K562 (cell line): ENCODE results near the gene CSE1L. TPM values are rescaled to one million over a fixed set of nuclear protein-coding genes. Genes with fewer than 3 reads are reported as not detected.

Experiments
- ATAC-seq: fragments of 200-7000 bp; cut with Tn5 transposase; 3 replicates; pipeline ENCODE4 v1.9.1; 2020; ENCODE audit warnings: moderate library complexity
- BruUV-seq: library from RNA; stranded (reverse); fragments of 400-500 nt; replicated peaks from 2 replicates; lab custom pipeline; 2021; lab: Mats Ljungman, UMichigan
- CTCF ChIA-PET: fragments of 300-600 bp; formaldehyde crosslinking; extraction: SDS; loops from one replicate; lab custom pipeline; 2021; ENCODE audit warnings: low intra/inter-chr PET ratio; lab: Yijun Ruan, JAX
- POLR2A ChIA-PET: fragments of 300-600, 350-650 bp; sonication (Branson Sonifier 250); formaldehyde crosslinking; extraction: SDS; loops from one replicate; lab custom pipeline; 2021; ENCODE audit warnings: antibody characterized with exemption, inconsistent platforms; lab: Yijun Ruan, JAX
- DNase-seq, 4 experiments: peaks; one replicate each; pipeline versions ENCODE4 v3.0.0 to v3.0.0-alpha.2; 2011 to 2018; ENCODE audit warnings: low spot score in 3 of 4, mixed read lengths in 3 of 4; ENCODE audit errors: extremely low read depth in 1 of 4
- FAIRE-seq: peaks from 2 replicates; lab custom pipeline; 2011; peaks lifted over from hg19 to GRCh38; lab: Jason Lieb, UNC
- H2AFZ ChIP-seq: 2 replicates; pipeline ENCODE4 v1.6.0; 2011; ENCODE audit warnings: low read depth, low read length, control low read depth, inconsistent platforms
- H3K27ac ChIP-seq: fragments of 200-600 bp; 3 replicates; pipeline ENCODE4 v1.8.0; 2011; ENCODE audit warnings: low read depth, mild to moderate bottlenecking, control low read depth, inconsistent platforms, low read length, moderate library complexity, mixed read lengths; ENCODE audit errors: extremely low read depth
- H3K27me3 ChIP-seq, 2 experiments: fragments of 300-600 bp in 1 of 2; 2 replicates in 1 of 2; 3 replicates in 1 of 2; pipeline versions ENCODE4 v1.6.0 to v1.8.0; 2011; ENCODE audit warnings: inconsistent platforms in 2 of 2, low read length in 2 of 2, mild to moderate bottlenecking in 1 of 2, mixed read lengths in 1 of 2, moderate library complexity in 1 of 2; ENCODE audit not compliant: control insufficient read depth in 2 of 2, insufficient read depth in 2 of 2
- H3K36me3 ChIP-seq: fragments of 300-600 bp; 3 replicates; pipeline ENCODE4 v1.8.0; 2011; ENCODE audit warnings: mild to moderate bottlenecking, low read length, inconsistent platforms; ENCODE audit not compliant: control insufficient read depth, insufficient read depth
- H3K4me1 ChIP-seq, 2 experiments: fragments of 200-600 bp in 1 of 2; replicated peaks in 1 of 2; 2 replicates in 1 of 2; 3 replicates in 1 of 2; pipeline versions ENCODE4 v1.5.1 to v1.8.0; 2011; ENCODE audit warnings: inconsistent platforms in 2 of 2, low read length in 2 of 2, mild to moderate bottlenecking in 1 of 2, mixed read lengths in 1 of 2, moderate library complexity in 1 of 2; ENCODE audit not compliant: control insufficient read depth in 2 of 2, insufficient read depth in 2 of 2
- H3K4me2 ChIP-seq: 2 replicates; pipeline ENCODE4 v1.6.1; 2011; ENCODE audit warnings: low read length, control low read depth, inconsistent platforms, mixed read lengths; ENCODE audit not compliant: insufficient read depth
- H3K4me3 ChIP-seq: fragments of 200-600 bp; sonication (generic), shearing (Covaris generic); 2 replicates; pipeline ENCODE4 v1.5.1; 2016; ENCODE audit warnings: control low read depth, inconsistent platforms
- H3K79me2 ChIP-seq: fragments of 200-600 bp; 3 replicates; pipeline ENCODE4 v1.8.0; 2011; ENCODE audit warnings: low read length, inconsistent platforms; ENCODE audit not compliant: control insufficient read depth, insufficient read depth
- H3K9ac ChIP-seq, 2 experiments: 2 replicates each; pipeline versions ENCODE4 v1.6.0 to v1.6.1; 2011; ENCODE audit warnings: low read depth in 2 of 2, low read length in 2 of 2, control low read depth in 1 of 2, inconsistent platforms in 1 of 2, mild to moderate bottlenecking in 1 of 2, mixed read lengths in 1 of 2; ENCODE audit not compliant: insufficient read depth in 1 of 2
- H3K9me1 ChIP-seq: one replicate; pipeline ENCODE4 v1.6.0; 2011; ENCODE audit warnings: inconsistent platforms, mild to moderate bottlenecking, low read length, moderate library complexity; ENCODE audit not compliant: control insufficient read depth, insufficient read depth
- H3K9me3 ChIP-seq: replicated peaks from 2 replicates; pipeline ENCODE4 v1.5.1; 2011; ENCODE audit warnings: low read depth, low read length, inconsistent platforms; ENCODE audit not compliant: control insufficient read depth, insufficient read depth
- H4K20me1 ChIP-seq: replicated peaks from 2 replicates; pipeline ENCODE4 v1.6.1; 2011; ENCODE audit warnings: low read length, inconsistent platforms, mixed read lengths; ENCODE audit not compliant: control insufficient read depth, insufficient read depth
- BRD4 ChIP-seq: fragments of 200-600 bp; sonication (generic); IDR thresholded peaks from 2 replicates; pipeline ENCODE4 v1.6.1; 2017; ENCODE audit warnings: inconsistent platforms
- DDX20 ChIP-seq: fragments of 450-650 bp; IDR thresholded peaks from 2 replicates; pipeline ENCODE4 v1.6.1; 2016; ENCODE audit warnings: missing genetic modification characterization, low read depth, mild to moderate bottlenecking, missing compliant biosample characterization, moderate library complexity
- FOXK2 ChIP-seq, 2 experiments: fragments of 450-650 bp; IDR thresholded peaks in 1 of 2; conservative IDR thresholded peaks in 1 of 2; 2 replicates each; pipeline ENCODE4 v1.6.1; 2016; ENCODE audit warnings: low read depth in 2 of 2, mild to moderate bottlenecking in 1 of 2
- HNRNPL ChIP-seq: fragments of 200-400 bp; formaldehyde crosslinking; IDR thresholded peaks from 2 replicates; pipeline ENCODE4 v1.6.1; 2017; ENCODE audit warnings: low read depth, mild to moderate bottlenecking, low read length
- ILK ChIP-seq: fragments of 450-650 bp; IDR thresholded peaks from 2 replicates; pipeline ENCODE4 v1.6.1; 2016; ENCODE audit warnings: missing genetic modification characterization, low read depth, mild to moderate bottlenecking, missing compliant biosample characterization, moderate library complexity, borderline replicate concordance
- NFXL1 ChIP-seq: fragments of 450-650 bp; formaldehyde crosslinking; IDR thresholded peaks from 2 replicates; pipeline ENCODE4 v1.4.0; 2021; ENCODE audit warnings: mild to moderate bottlenecking
- PYGO2 ChIP-seq: fragments of 450-650 bp; IDR thresholded peaks from 2 replicates; pipeline ENCODE4 v1.6.1; 2016; ENCODE audit warnings: mild to moderate bottlenecking, missing genetic modification characterization, moderate library complexity, missing compliant biosample characterization
- TEAD2 ChIP-seq: fragments of 450-650 bp; IDR thresholded peaks from 2 replicates; pipeline ENCODE4 v1.6.1; 2016; ENCODE audit warnings: missing genetic modification characterization, control low read depth, missing compliant biosample characterization
- WGBS: fragments of 100-300 bp; shearing (Covaris generic); methylation state at CpG from one replicate; pipeline ENCODE4 v1.1.6; 2016; ENCODE audit warnings: low coverage, mixed read lengths; ENCODE audit not compliant: insufficient coverage; ENCODE audit errors: missing lambda C conversion rate; 5-methylcytosine and 5-hydroxymethylcytosine counted together
- in situ Hi-C: fragments of 300-500 bp; cut with MboI; formaldehyde crosslinking; loops from 4 replicates; pipeline ENCODE4 v1.15.0; 2018; ENCODE audit warnings: inconsistent platforms, mixed read lengths
- intact Hi-C: fragments of 100-400 bp; cut with micrococcal nuclease; formaldehyde crosslinking; loops from 2 replicates; pipeline ENCODE4 v1.14.2; 2022
- polyA plus RNA-seq, 8 experiments: library from polyadenylated mRNA; depleted of rRNA in 4 of 8; stranded (reverse) in 5 of 8; unstranded in 3 of 8; fragments of >200 nt; fragmentation: Nextera tagmentation in 2 of 8; fragmentation: Illumina TruSeq in 1 of 8; extraction: Ambion mirVana in 2 of 8; extraction: Trizol in 1 of 8; gene quantifications; 2 replicates each; pipeline versions ENCODE4 v1.2.1 to v1.2.3, GENCODE V29; 2011 to 2014; ENCODE audit warnings: inconsistent platforms in 1 of 8, missing spikeins in 1 of 8
- total RNA-seq, 7 experiments: library from RNA; depleted of rRNA in 6 of 7; stranded (reverse); fragments of >200 nt in 6 of 7; fragmentation: Illumina TruSeq in 2 of 7; extraction: Trizol in 2 of 7; gene quantifications; 2 replicates each; pipeline versions ENCODE4 v1.2.1 to v1.2.3, GENCODE V29; 2011 to 2021; ENCODE audit warnings: low replicate concordance in 1 of 7
- TF ChIP-seq, protein P1 (sequence below): fragments of 250-450 bp; sonication (Bioruptor Pico); IDR thresholded peaks from 2 replicates; pipeline ENCODE4 v1.5.0; 2021
- TF ChIP-seq, protein P2 (sequence below): fragments of 250-450 bp; sonication (Bioruptor Pico); IDR thresholded peaks from 2 replicates; pipeline ENCODE4 v1.4.0; 2020; ENCODE audit warnings: mild to moderate bottlenecking, moderate library complexity
- TF ChIP-seq, protein P3 (sequence below), 2 experiments: fragments of 200-800 bp in 1 of 2; sonication (Bioruptor generic) in 1 of 2; sonication (generic) in 1 of 2; formaldehyde crosslinking in 1 of 2; IDR thresholded peaks in 1 of 2; conservative IDR thresholded peaks in 1 of 2; 2 replicates each; pipeline versions ENCODE4 v1.5.0 to v1.6.1; 2016 to 2020; ENCODE audit warnings: missing compliant biosample characterization in 1 of 2, missing genetic modification characterization in 1 of 2, missing genetic modification reagents in 1 of 2

CSE1L gene
- total and polyA plus RNA-seq, 9 of the 15 experiments (the other 6 are each of a cell fraction or from before 2014, with no cell fraction given) = 138 to 280 (median 209) TPM

DNA sequence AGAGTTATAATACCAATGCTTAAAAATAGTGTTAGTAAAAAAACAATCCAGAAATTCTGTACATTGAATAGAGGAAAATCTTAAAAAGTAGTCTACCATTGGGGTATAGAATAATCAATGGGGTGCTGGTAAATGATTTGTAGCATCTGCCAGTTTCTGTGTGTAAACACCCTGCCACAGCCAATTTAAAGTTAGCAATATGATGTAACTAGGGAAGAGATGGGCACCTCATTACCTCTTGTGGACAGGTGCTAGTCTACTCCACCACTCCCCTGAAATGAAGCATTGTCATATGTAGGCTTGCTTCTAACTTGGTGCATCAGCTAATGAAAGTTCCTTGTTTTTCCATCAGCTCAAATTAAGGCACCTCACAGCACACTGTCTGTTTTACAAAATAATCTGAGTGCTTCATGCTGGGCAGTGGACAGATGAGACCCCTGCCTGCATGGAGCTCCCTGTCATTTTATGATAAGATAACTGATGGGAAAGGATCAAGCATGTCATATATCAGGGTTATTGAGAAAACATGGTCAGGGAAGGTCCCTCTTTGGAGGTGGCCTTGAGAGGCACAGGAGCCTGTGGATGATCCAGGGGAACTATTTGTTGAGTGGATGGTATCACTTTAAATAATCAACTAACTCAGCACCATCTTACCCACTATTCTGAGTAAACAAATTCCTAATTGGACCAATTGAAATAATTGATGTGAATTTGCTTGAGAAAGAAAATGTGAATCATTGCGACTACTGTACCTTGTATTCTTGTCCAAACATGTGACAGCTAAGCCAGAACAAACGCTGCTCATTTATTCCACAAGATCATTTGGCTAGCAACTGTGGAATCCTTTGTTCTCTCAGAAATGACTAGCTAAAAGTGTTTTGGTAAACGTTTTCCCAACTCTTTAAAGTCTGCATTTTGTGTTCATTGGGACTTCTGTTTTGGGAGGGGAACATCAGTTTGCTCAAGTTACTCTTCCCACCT, 45.9 kb upstream of the CSE1L start:
- Histone ChIP-seq H3K27me3 (no peaks in the 10 kb centered on the region), H3K36me3 (peaks cover 51% of the 10 kb centered on the region; the same call in 2 of the 3 replicates), H3K4me2 (no peak overlapping the region), H3K9me1 (no peaks in the 10 kb centered on the region), H2AFZ (no peak overlapping the region), H3K79me2 (no peaks in the 10 kb centered on the region), H3K27ac (no peak overlapping the region), H3K9ac (no peak overlapping the region)
- ATAC-seq = no peak
- BruUV-seq = no TSS peak
- CTCF ChIA-PET = no interaction called here
- TF ChIP-seq HNRNPL (no peak), FOXK2 (conservative IDR thresholded peaks at IDR 0.05 in 1 of 2, IDR thresholded peaks at IDR 0.05 in 1 of 2; ENCODE audit: low read depth in 2 of 2) (no peak), BRD4 (no peak), NFXL1 (no peak), DDX20 (no peak), ILK (tag) (no peak), PYGO2 (tag) (no peak), TEAD2 (no peak)
- TF ChIP-seq, protein P1, sequence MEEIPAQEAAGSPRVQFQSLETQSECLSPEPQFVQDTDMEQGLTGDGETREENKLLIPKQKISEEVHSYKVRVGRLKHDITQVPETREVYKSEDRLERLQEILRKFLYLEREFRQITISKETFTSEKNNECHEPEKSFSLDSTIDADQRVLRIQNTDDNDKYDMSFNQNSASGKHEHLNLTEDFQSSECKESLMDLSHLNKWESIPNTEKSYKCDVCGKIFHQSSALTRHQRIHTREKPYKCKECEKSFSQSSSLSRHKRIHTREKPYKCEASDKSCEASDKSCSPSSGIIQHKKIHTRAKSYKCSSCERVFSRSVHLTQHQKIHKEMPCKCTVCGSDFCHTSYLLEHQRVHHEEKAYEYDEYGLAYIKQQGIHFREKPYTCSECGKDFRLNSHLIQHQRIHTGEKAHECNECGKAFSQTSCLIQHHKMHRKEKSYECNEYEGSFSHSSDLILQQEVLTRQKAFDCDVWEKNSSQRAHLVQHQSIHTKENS (CRISPR knock-in tag) = no peak
- TF ChIP-seq, protein P2, sequence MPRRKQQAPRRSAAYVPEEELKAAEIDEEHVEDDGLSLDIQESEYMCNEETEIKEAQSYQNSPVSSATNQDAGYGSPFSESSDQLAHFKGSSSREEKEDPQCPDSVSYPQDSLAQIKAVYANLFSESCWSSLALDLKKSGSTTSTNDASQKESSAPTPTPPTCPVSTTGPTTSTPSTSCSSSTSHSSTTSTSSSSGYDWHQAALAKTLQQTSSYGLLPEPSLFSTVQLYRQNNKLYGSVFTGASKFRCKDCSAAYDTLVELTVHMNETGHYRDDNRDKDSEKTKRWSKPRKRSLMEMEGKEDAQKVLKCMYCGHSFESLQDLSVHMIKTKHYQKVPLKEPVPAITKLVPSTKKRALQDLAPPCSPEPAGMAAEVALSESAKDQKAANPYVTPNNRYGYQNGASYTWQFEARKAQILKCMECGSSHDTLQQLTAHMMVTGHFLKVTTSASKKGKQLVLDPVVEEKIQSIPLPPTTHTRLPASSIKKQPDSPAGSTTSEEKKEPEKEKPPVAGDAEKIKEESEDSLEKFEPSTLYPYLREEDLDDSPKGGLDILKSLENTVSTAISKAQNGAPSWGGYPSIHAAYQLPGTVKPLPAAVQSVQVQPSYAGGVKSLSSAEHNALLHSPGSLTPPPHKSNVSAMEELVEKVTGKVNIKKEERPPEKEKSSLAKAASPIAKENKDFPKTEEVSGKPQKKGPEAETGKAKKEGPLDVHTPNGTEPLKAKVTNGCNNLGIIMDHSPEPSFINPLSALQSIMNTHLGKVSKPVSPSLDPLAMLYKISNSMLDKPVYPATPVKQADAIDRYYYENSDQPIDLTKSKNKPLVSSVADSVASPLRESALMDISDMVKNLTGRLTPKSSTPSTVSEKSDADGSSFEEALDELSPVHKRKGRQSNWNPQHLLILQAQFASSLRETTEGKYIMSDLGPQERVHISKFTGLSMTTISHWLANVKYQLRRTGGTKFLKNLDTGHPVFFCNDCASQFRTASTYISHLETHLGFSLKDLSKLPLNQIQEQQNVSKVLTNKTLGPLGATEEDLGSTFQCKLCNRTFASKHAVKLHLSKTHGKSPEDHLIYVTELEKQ (CRISPR knock-in tag) = no peak
- TF ChIP-seq, protein P3, sequence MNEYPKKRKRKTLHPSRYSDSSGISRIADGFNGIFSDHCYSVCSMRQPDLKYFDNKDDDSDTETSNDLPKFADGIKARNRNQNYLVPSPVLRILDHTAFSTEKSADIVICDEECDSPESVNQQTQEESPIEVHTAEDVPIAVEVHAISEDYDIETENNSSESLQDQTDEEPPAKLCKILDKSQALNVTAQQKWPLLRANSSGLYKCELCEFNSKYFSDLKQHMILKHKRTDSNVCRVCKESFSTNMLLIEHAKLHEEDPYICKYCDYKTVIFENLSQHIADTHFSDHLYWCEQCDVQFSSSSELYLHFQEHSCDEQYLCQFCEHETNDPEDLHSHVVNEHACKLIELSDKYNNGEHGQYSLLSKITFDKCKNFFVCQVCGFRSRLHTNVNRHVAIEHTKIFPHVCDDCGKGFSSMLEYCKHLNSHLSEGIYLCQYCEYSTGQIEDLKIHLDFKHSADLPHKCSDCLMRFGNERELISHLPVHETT (CRISPR knock-in tag; conservative IDR thresholded peaks at IDR 0.05 in 1 of 2, IDR thresholded peaks at IDR 0.05 in 1 of 2) = no peak
- TF ChIP-seq, all 486 proteins: peak for 0
- no peaks in the 10 kb centered on the region for H4K20me1 ChIP-seq
- DNase-seq = no peak
- H3K4me1 ChIP-seq = no peaks in the 10 kb centered on the region
- POLR2A ChIA-PET = no interaction called here
- in situ Hi-C loops (no loop called here), intact Hi-C loops (no loop called here)
- FAIRE-seq = no peak
- 53% methylated on average over 3 of the region's 3 CpGs for WGBS
- no peak overlapping the region for H3K4me3 ChIP-seq
- no peaks in the 10 kb centered on the region for H3K9me3 ChIP-seq
